Measurements from ENCODE around the gene VASH2. TPM values are rescaled to one million over a fixed set of nuclear protein-coding genes. Genes with fewer than 3 reads are reported as not detected.
A peak's percentile ranks its signal among the peaks of the same experiment; 100 is the strongest.

Gene VASH2
- total RNA-seq, 2 donors from 2014 or later: 1.6 TPM; not detected in 1

- Histone ChIP-seq H3K9me3 (no peaks in the 10 kb centered on the region), H3K36me3 (replicated peaks in 1 of 2; ENCODE audit: insufficient read depth in 1 of 2, low read depth in 2 of 2) (no peaks in the 10 kb centered on the region), H3K27me3 (peaks cover 0 to 3% of the 10 kb centered on the region in 2 donors), H3K4me1 (peaks cover 25% of the 10 kb centered on the region), H3K27ac (no peak overlapping the region), H3K4me3 (peak overlapping the region; percentile 3 to 47)
- intact Hi-C loops (cut with DNase I): no loop called here
- 4 to 12% methylated on average over 11 to 57 of the region's 72 CpGs for WGBS, 2 donors
- ATAC-seq (no peak), DNase-seq (no peak)
- TF ChIP-seq POLR2A (IDR thresholded peaks at IDR 0.05) (no peak), CTCF (IDR thresholded peaks at IDR 0.05) (no peak)
These were observed 995 bp downstream of the VASH2 start for GRCh38 chr1:212951126-212951946.

GRCh38 chr1:212951947-212952640 lies 1.8 kb downstream of the VASH2 start:
- no peaks in the 10 kb centered on the region for H3K36me3 ChIP-seq (replicated peaks in 1 of 2; ENCODE audit: insufficient read depth in 1 of 2, low read depth in 2 of 2)
- TF ChIP-seq POLR2A (IDR thresholded peaks at IDR 0.05) (no peak), CTCF (IDR thresholded peaks at IDR 0.05) (no peak)
- DNase-seq (no peak), ATAC-seq (no peak)
- no peak overlapping the region for H3K27ac ChIP-seq
- 44 to 49% methylated on average over 4 of the region's 4 CpGs for WGBS, 2 donors
- H3K9me3 ChIP-seq: no peaks in the 10 kb centered on the region
- intact Hi-C loops (cut with DNase I): no loop called here
- peaks cover 25% of the 10 kb centered on the region for H3K4me1 ChIP-seq
- peaks cover 0 to 3% of the 10 kb centered on the region in 2 donors for H3K27me3 ChIP-seq
- H3K4me3 ChIP-seq: no peak overlapping the region

- no peaks in the 10 kb centered on the region for H3K9me3 ChIP-seq
- intact Hi-C loops (cut with DNase I): no loop called here
- ATAC-seq (no peak), DNase-seq (no peak)
- no peak overlapping the region for H3K4me3 ChIP-seq
- H3K27me3 ChIP-seq: peaks cover 0 to 3% of the 10 kb centered on the region in 2 donors
- WGBS, 2 donors: 61 to 76% methylated on average over 8 of the region's 8 CpGs
- no peak overlapping the region for H3K27ac ChIP-seq
- H3K4me1 ChIP-seq: peaks cover 25% of the 10 kb centered on the region
- no peaks in the 10 kb centered on the region for H3K36me3 ChIP-seq (replicated peaks in 1 of 2; ENCODE audit: insufficient read depth in 1 of 2, low read depth in 2 of 2)
- TF ChIP-seq POLR2A (IDR thresholded peaks at IDR 0.05) (no peak), CTCF (IDR thresholded peaks at IDR 0.05) (no peak)
These were observed 2.3 kb downstream of the VASH2 start for GRCh38 chr1:212952641-212952976.

- Histone ChIP-seq H3K27me3 (peaks cover 0 to 3% of the 10 kb centered on the region in 2 donors), H3K36me3 (replicated peaks in 1 of 2; ENCODE audit: insufficient read depth in 1 of 2, low read depth in 2 of 2) (no peaks in the 10 kb centered on the region), H3K4me3 (no peak overlapping the region), H3K4me1 (peaks cover 25% of the 10 kb centered on the region), H3K9me3 (no peaks in the 10 kb centered on the region), H3K27ac (no peak overlapping the region)
- ATAC-seq (no peak), DNase-seq (no peak)
- TF ChIP-seq POLR2A (IDR thresholded peaks at IDR 0.05) (no peak), CTCF (IDR thresholded peaks at IDR 0.05) (no peak)
- intact Hi-C loops (cut with DNase I): no loop called here
- WGBS, 2 donors: 75 to 83% methylated on average over 3 of the region's 3 CpGs
These were observed 3.0 kb downstream of the VASH2 start for GRCh38 chr1:212953321-212953720.
